Mucosa of descending colon (tissue), 3 donors: ENCODE results near the gene TBXAS1. TPM values are rescaled to one million over a fixed set of nuclear protein-coding genes. Genes with fewer than 3 reads are reported as not detected.

Source experiments
- ATAC-seq: fragments of 200-7000 bp; cut with Tn5 transposase; one replicate; pipeline ENCODE4 v1.9.1; 2020; ENCODE audit warnings: mild to moderate bottlenecking, moderate library complexity
- DNase-seq, 3 donors: peaks; one replicate each; pipeline ENCODE4 v3.0.0-alpha.2; 2020
- H3K36me3 ChIP-seq: fragments of 200-600 bp; one replicate; pipeline ENCODE4 v1.8.0; 2021; ENCODE audit warnings: low read depth, mild to moderate bottlenecking
- H3K4me1 ChIP-seq: fragments of 200-600 bp; one replicate; pipeline ENCODE4 v1.8.0; 2021; ENCODE audit warnings: low read depth, mild to moderate bottlenecking
- H3K4me3 ChIP-seq: fragments of 200-600 bp; one replicate; pipeline ENCODE4 v1.8.0; 2021; ENCODE audit warnings: mild to moderate bottlenecking
- H3K9me3 ChIP-seq: fragments of 200-600 bp; one replicate; pipeline ENCODE4 v1.8.0; 2021; ENCODE audit warnings: mild to moderate bottlenecking
- intact Hi-C, 2 donors: fragments of 100-400 bp; cut with DNase I in 1 of 2; cut with micrococcal nuclease in 1 of 2; formaldehyde crosslinking; loops; one replicate each; pipeline versions ENCODE4 v1.11.0 to v1.11.1; 2022; cut with DNase I, micrococcal nuclease
- total RNA-seq, 3 donors: library from RNA; stranded (reverse); fragmentation: NEBNext Ultra II Directional in 2 of 3; extraction: Animal tissue kit (Norgen Biotek cat#: 25700) in 2 of 3; gene quantifications; one replicate each; pipeline versions ENCODE4 v1.2.1 to v1.2.4, GENCODE V29; 2021 to 2023
- TF ChIP-seq, protein P1 (sequence below): fragments of 200-600 bp; IDR thresholded peaks from one replicate; pipeline ENCODE4 v1.8.0; 2022; ENCODE audit warnings: antibody characterized with exemption, mild to moderate bottlenecking
- donor health status: DM: no; HTN: no; CAD: no; lungs with moderate emphysema.
- donor health status: DM: no; HTN: no; CAD: no.
- donor health status: DM: no; HTN: yes; CAD: no.

The TBXAS1 gene
- total RNA-seq, 3 donors from 2014 or later = 9.4 to 15.6 (median 9.7) TPM

DNA sequence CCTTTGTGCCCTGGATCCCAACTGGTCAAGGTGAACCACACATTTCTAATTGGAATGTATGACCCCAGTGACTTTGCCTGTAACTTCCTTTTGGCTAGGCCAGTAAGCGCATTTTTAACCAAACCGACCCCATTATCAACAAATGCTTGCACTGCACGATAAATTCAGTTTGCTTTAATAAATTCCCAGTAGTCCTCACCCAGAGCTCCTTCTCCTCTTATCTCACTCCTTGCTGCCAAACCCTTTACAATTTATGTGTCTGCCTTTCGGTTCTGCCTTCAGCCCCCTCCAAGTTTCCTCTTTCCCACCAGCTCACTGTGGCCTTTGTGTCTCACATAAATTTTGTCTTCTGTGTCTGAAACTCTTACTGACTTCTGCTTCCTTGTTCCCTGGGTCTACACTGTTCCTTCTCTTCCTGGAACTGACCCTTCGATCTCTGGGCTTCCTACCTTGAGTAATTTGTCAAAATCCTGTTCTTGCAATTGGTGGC lies 59.0 kb downstream of the TBXAS1 start:
- intact Hi-C loops = no loop called here
- ATAC-seq = no peak
- no peaks in the 10 kb centered on the region for H3K9me3 ChIP-seq
- TF ChIP-seq, protein P1, sequence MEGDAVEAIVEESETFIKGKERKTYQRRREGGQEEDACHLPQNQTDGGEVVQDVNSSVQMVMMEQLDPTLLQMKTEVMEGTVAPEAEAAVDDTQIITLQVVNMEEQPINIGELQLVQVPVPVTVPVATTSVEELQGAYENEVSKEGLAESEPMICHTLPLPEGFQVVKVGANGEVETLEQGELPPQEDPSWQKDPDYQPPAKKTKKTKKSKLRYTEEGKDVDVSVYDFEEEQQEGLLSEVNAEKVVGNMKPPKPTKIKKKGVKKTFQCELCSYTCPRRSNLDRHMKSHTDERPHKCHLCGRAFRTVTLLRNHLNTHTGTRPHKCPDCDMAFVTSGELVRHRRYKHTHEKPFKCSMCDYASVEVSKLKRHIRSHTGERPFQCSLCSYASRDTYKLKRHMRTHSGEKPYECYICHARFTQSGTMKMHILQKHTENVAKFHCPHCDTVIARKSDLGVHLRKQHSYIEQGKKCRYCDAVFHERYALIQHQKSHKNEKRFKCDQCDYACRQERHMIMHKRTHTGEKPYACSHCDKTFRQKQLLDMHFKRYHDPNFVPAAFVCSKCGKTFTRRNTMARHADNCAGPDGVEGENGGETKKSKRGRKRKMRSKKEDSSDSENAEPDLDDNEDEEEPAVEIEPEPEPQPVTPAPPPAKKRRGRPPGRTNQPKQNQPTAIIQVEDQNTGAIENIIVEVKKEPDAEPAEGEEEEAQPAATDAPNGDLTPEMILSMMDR = no peak
- no peaks in the 10 kb centered on the region for H3K36me3 ChIP-seq
- no peaks in the 10 kb centered on the region for H3K4me1 ChIP-seq
- H3K4me3 ChIP-seq = no peak overlapping the region
- DNase-seq = no peak

DNA sequence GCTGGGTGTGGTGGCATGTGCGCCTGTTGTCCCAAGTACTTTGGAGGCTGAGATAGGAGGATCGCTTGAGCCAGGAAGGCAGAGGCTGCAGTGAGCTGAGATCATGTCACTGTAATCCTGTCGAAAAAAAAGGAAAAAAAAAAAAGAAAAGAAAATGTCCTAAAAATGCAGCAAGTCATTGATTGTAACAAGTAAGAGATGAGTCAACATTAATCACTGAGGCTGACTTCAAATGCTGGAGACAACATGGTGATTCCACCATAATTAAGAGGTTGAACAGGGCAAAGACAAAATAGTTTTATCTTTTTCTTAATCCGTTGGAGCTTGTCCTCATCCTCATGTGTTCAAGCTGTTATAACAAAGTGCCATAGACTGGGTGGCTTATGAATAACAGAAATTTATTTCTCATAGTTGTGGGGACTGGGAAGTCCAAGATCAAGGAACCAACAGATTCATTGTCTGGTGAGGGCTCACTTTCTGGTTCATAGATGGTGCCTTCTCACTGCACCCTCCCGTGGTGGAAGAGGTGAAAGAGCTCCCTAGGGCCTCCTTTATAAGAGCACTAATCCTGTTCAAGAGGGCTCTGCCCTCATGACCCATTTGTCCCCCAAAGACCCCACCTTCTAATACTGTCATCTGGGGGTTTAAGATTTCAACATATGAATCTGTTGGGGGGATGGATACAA lies 60.3 kb downstream of the TBXAS1 start:
- no peak for DNase-seq
- TF ChIP-seq, protein P1 = no peak
- H3K36me3 ChIP-seq = no peaks in the 10 kb centered on the region
- no peaks in the 10 kb centered on the region for H3K9me3 ChIP-seq
- intact Hi-C loops = no loop called here
- no peak overlapping the region for H3K4me3 ChIP-seq
- H3K4me1 ChIP-seq = no peaks in the 10 kb centered on the region
- ATAC-seq = no peak

DNA sequence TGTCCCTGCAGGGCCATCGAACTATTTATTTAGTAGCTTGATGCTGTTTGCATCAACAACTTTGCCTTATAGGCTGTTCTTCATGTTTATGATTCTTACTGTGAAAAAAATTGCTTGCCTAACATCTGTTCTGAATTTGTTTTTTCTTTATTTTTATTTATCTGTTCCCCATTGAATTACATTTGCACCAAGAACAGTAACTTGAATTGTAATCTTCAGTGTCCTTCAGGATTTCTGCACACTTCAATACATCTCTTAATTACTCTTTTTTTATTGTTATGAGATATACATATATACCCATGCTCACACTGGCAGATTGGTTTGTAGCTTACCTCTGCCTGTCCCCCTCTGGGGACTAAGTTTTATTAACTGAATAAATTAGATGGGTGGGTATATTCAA lies 64.4 kb downstream of the TBXAS1 start:
- DNase-seq (no peak), ATAC-seq (no peak)
- no peaks in the 10 kb centered on the region for H3K4me1 ChIP-seq
- H3K9me3 ChIP-seq = no peaks in the 10 kb centered on the region
- H3K4me3 ChIP-seq = no peak overlapping the region
- H3K36me3 ChIP-seq = no peaks in the 10 kb centered on the region
- intact Hi-C loops = no loop called here
- TF ChIP-seq, protein P1 = no peak

DNA sequence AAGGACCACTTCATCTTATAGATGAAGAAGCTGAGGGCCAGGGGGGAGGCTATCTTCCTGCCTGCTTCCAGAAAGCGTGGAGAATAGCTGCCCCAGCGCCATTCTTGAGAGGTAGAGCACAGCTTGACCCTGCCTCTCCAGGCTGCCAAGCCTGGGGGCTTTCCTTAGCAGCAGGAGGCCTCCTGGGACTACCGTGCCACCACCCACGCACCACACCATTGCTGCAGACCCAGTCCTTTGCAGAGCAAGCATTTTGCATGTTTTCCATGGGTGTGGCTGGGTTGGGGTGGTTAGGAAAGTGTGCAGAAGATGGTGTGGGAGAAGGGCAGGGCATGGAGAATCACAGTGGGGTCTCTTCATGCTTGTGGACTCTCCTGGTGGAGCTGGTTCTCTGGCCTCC lies 64.9 kb downstream of the TBXAS1 start:
- H3K4me3 ChIP-seq = no peak overlapping the region
- TF ChIP-seq, protein P1 = no peak

DNA sequence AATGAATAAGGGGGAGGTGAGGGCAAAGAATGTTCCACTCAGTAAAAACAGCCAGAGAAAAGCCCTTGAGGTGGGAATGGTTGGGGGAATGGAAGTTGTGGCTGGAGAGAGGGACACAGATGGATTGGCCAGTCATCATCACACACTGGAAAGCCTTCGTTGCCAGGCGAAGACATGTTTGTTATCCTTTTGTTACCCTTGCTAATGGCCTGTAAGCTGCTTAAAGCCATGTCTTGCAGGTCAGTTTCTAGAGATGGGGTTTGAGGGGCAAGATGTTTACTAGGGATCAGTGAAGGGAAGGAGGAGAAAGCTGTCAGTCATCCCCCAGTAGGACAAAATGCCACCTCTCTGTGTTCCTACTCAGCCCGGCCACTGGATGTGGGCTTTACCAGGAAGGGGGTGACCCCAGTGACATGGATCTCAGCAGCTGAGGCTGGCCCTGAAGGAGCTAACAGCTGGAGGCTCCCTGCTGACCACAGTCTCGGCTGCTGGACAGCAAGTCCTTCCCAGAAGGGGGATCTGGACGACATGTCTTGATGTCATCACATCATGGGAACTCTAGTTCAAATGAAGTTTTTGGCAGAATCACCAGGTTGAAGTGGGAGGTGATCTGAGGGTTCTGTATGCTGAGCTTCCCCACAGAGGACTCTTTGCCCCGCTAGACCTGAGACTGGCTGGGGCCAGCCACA lies 66.2 kb downstream of the TBXAS1 start:
- no peak for ATAC-seq
- Histone ChIP-seq H3K4me3 (no peak overlapping the region), H3K36me3 (no peaks in the 10 kb centered on the region), H3K9me3 (no peaks in the 10 kb centered on the region), H3K4me1 (no peaks in the 10 kb centered on the region)
- DNase-seq = no peak
- intact Hi-C loops = no loop called here
- TF ChIP-seq, protein P1 = no peak

More for the DNA sequence above, 64.9 kb downstream of the TBXAS1 start:
- DNase-seq (no peak), ATAC-seq (no peak)
- Histone ChIP-seq H3K9me3 (no peaks in the 10 kb centered on the region), H3K36me3 (no peaks in the 10 kb centered on the region), H3K4me1 (no peaks in the 10 kb centered on the region)
- intact Hi-C loops = no loop called here
